Panc1 (cell line): ENCODE results near the gene NUP93. TPM values are rescaled to one million over a fixed set of nuclear protein-coding genes. Genes with fewer than 3 reads are reported as not detected.

ENCODE experiments used
- ATAC-seq: fragments of 200-7000 bp; cut with Tn5 transposase; 2 replicates; pipeline ENCODE4 v1.9.1; 2020; ENCODE audit warnings: mild to moderate bottlenecking, moderate library complexity
- BruUV-seq: library from RNA; stranded (reverse); fragments of 400-500 nt; replicated peaks from 2 replicates; lab custom pipeline; 2021; lab: Mats Ljungman, UMichigan
- CTCF ChIA-PET: fragments of 300-600 bp; sonication (Branson Sonifier 250); formaldehyde crosslinking; loops from one replicate; lab custom pipeline; 2022; ENCODE audit warnings: antibody characterized with exemption; lab: Charles Lee
- POLR2A ChIA-PET: fragments of 300-600 bp; sonication (Branson Sonifier 250); formaldehyde crosslinking; loops from one replicate; lab custom pipeline; 2022; ENCODE audit warnings: antibody characterized with exemption; lab: Charles Lee
- DNase-seq: peaks from one replicate; pipeline ENCODE4 v3.0.0-alpha.2; 2010; ENCODE audit warnings: low read depth, low spot score
- H3K27ac ChIP-seq: 2 replicates; pipeline ENCODE4 v1.5.1; 2011; ENCODE audit warnings: mild to moderate bottlenecking, low read length, inconsistent platforms
- H3K27me3 ChIP-seq: fragments of 200-500 bp; sonication (Bioruptor generic); 2 replicates; pipeline ENCODE4 v1.6.0; 2014; ENCODE audit warnings: low read length, inconsistent platforms; ENCODE audit not compliant: control insufficient read depth, insufficient read depth
- H3K36me3 ChIP-seq: fragments of 200-500 bp; sonication (Bioruptor generic); 2 replicates; pipeline ENCODE4 v1.5.1; 2014; ENCODE audit warnings: inconsistent platforms, mild to moderate bottlenecking, low read length, moderate library complexity; ENCODE audit not compliant: control insufficient read depth, insufficient read depth
- H3K4me1 ChIP-seq: 2 replicates; pipeline ENCODE4 v1.5.1; 2011; ENCODE audit warnings: inconsistent platforms, mild to moderate bottlenecking, low read length, moderate library complexity; ENCODE audit not compliant: control insufficient read depth, insufficient read depth
- H3K4me3 ChIP-seq, 2 experiments: 2 replicates each; pipeline ENCODE4 v1.5.1; 2011 to 2012; ENCODE audit warnings: low read depth in 2 of 2, low read length in 2 of 2, mild to moderate bottlenecking in 2 of 2, inconsistent platforms in 1 of 2, moderate library complexity in 1 of 2
- H3K9me3 ChIP-seq: fragments of 200-500 bp; sonication (Bioruptor generic); 2 replicates; pipeline ENCODE4 v1.5.1; 2014; ENCODE audit warnings: low read depth, mild to moderate bottlenecking, inconsistent platforms, low read length, moderate library complexity; ENCODE audit not compliant: control insufficient read depth, insufficient read depth
- CTCF ChIP-seq: fragments of 450-650 bp; IDR thresholded peaks from 2 replicates; pipeline ENCODE4 v1.5.1; 2017; ENCODE audit warnings: mild to moderate bottlenecking
- POLR2AphosphoS5 ChIP-seq: IDR thresholded peaks from 2 replicates; pipeline ENCODE4 v1.6.1; 2012; ENCODE audit warnings: mild to moderate bottlenecking, low read depth, low read length, moderate library complexity
- REST ChIP-seq, 2 experiments: IDR thresholded peaks; 2 replicates each; pipeline ENCODE4 v1.6.1; 2011 to 2012; ENCODE audit warnings: low read depth in 2 of 2, control low read depth in 1 of 2, low read length in 1 of 2, mild to moderate bottlenecking in 1 of 2, moderate library complexity in 1 of 2; ENCODE audit not compliant: insufficient read depth in 1 of 2
- SIN3A ChIP-seq: IDR thresholded peaks from 2 replicates; pipeline ENCODE4 v1.6.1; 2012; ENCODE audit warnings: low read depth, mild to moderate bottlenecking, low read length, moderate library complexity, borderline replicate concordance; ENCODE audit not compliant: insufficient read depth
- TCF7L2 ChIP-seq: IDR thresholded peaks from 2 replicates; pipeline ENCODE4 v1.6.1; 2011; ENCODE audit warnings: mild to moderate bottlenecking, low read depth, low read length, inconsistent platforms
- in situ Hi-C: cut with HindIII; loops from 2 replicates; pipeline ENCODE4 v1.10.0; 2016; ENCODE audit warnings: low sequenced_read_pairs, low pct_unique_long_range_greater_than_20kb
- intact Hi-C: fragments of 100-400 bp; cut with micrococcal nuclease; formaldehyde crosslinking; loops from one replicate; pipeline ENCODE4 v1.10.0; 2022; ENCODE audit not compliant: unreplicated experiment
- total RNA-seq: library from RNA; stranded (reverse); gene quantifications from one replicate; pipeline ENCODE4 v1.2.1, GENCODE V29; 2021; ENCODE audit not compliant: unreplicated experiment

Gene NUP93
- total RNA-seq, 1 experiment from 2014 or later: 88.5 TPM

- no peak for TF ChIP-seq POLR2AphosphoS5
- no peak for TF ChIP-seq REST (IDR thresholded peaks at IDR 0.05; ENCODE audit: insufficient read depth in 1 of 2, low read depth in 2 of 2, low read length in 1 of 2)
- Histone ChIP-seq H3K9me3 (no peaks in the 10 kb centered on the region), H3K27ac (no peak overlapping the region), H3K27me3 (no peaks in the 10 kb centered on the region), H3K4me3 (no peak overlapping the region), H3K36me3 (no peaks in the 10 kb centered on the region), H3K4me1 (no peaks in the 10 kb centered on the region)
- POLR2A ChIA-PET: no interaction called here
- in situ Hi-C loops (no loop called here), intact Hi-C loops (no loop called here)
- DNase-seq (no peak), ATAC-seq (no peak)
- CTCF ChIA-PET: no interaction called here
- no TSS peak for BruUV-seq
These were observed 37.1 kb downstream of the NUP93 start for GRCh38 chr16:56767024-56767423.

- CTCF ChIA-PET: no interaction called here
- in situ Hi-C loops: no loop called here
These were observed 39.7 kb downstream of the NUP93 start for GRCh38 chr16:56769677-56770076.

More at GRCh38 chr16:56769677-56770076, 39.7 kb downstream of the NUP93 start:
- Histone ChIP-seq H3K36me3 (no peaks in the 10 kb centered on the region), H3K27me3 (no peaks in the 10 kb centered on the region), H3K9me3 (no peaks in the 10 kb centered on the region), H3K4me3 (no peak overlapping the region), H3K4me1 (no peaks in the 10 kb centered on the region), H3K27ac (no peak overlapping the region)
- intact Hi-C loops: no loop called here
- BruUV-seq: no TSS peak
- DNase-seq (no peak), ATAC-seq (no peak)
- TF ChIP-seq SIN3A (no peak), POLR2AphosphoS5 (no peak), TCF7L2 (no peak), REST (IDR thresholded peaks at IDR 0.05; ENCODE audit: insufficient read depth in 1 of 2, low read depth in 2 of 2, low read length in 1 of 2) (no peak), CTCF (no peak)
- POLR2A ChIA-PET: no interaction called here
